LNCAP (cell line): Measurements from ENCODE around the gene HACD3.
A peak's percentile ranks its signal among the peaks of the same experiment; 100 is the strongest.

Experiments
- CTCF ChIP-seq: fragments of 450-650 bp; IDR thresholded peaks from 2 replicates; pipeline ENCODE4 v1.5.1; 2017; ENCODE audit warnings: mild to moderate bottlenecking

Gene HACD3

GRCh38 chr15:65530318-65531111 lies at the start of gene HACD3:
Gene HACD3, plus strand, starts transcription at chr15:65530463. Its CDS starts 169 bp downstream, at chr15:65530632.
- no peak for TF ChIP-seq CTCF

GRCh38 chr15:65484876-65485275 lies 45.4 kb upstream of the HACD3 start:
- TF ChIP-seq CTCF: no peak

- no peak for TF ChIP-seq CTCF
Measured at GRCh38 chr15:65494076-65494475, 36.2 kb upstream of the HACD3 start.

GRCh38 chr15:65509321-65509720 lies 20.9 kb upstream of the HACD3 start:
- TF ChIP-seq CTCF: no peak

- no peak for TF ChIP-seq CTCF
Measured at GRCh38 chr15:65512189-65512588, 18.1 kb upstream of the HACD3 start.

GRCh38 chr15:65512807-65513416 lies 17.4 kb upstream of the HACD3 start:
- TF ChIP-seq CTCF: no peak

GRCh38 chr15:65516997-65517865 lies 13.0 kb upstream of the HACD3 start, which contains the start of gene DPP8:
Gene DPP8, minus strand, starts transcription at chr15:65517689. Its CDS starts 5,136 bp downstream, at chr15:65512553.
- peak; percentile 95 for TF ChIP-seq CTCF
